Right forelimb (tissue), 1 donor: ENCODE results near the gene VSNL1.
"Not testable (repeated sequence)": the region's sequence is repeated elsewhere in the genome, so short reads cannot be mapped to it uniquely, and the experiment has no call there.

ENCODE experiments used
- DNase-seq: peaks from one replicate; pipeline ENCODE4 v3.0.0-alpha.2; 2018

VSNL1 gene

DNA sequence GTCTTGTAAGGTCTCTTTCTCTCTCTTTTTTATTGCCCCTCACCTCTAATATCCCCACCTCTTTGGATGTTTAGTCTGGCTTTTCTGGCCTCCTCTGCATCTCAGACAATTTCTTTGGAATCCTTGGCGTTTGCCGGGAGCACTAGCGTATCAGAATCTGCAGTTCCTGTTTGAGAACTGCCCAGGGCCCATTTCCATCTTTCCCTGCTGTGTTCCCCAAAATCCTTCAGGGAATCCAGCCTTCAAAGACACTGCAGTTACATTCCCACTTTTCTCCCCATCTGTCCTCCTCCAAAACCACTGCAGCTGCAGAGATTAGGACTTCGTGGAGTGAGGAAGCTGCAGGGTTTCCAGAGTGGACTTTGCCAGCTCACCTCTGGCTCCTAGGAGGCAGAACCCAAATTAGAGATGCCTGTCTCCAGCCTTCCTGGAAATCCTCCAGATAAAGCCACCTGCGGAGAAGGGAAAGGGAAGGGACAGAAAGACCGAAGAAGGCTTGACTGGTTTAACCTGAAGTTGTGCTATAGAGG is 2.7 kb downstream of the VSNL1 start:
- DNase-seq = no peak

DNA sequence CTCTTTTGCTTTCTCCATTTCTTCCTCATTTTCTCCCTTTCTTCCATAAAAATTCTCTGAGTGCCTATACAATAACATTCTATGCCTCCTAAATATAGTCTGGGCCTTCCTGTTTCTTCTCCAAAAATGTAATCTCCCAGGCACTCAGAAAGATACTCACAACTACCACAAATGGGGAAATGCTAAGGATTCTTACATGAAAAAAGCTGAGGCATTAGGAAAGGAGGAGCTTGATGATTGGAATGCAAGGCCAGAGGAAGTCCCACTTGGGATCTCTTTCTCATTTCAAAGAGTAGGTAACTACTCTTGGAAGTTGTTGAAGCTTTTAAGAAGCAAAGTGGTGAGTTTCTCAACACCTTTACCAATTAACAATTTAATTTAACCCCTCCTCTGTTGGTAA is 3.4 kb downstream of the VSNL1 start:
- no peak for DNase-seq

DNA sequence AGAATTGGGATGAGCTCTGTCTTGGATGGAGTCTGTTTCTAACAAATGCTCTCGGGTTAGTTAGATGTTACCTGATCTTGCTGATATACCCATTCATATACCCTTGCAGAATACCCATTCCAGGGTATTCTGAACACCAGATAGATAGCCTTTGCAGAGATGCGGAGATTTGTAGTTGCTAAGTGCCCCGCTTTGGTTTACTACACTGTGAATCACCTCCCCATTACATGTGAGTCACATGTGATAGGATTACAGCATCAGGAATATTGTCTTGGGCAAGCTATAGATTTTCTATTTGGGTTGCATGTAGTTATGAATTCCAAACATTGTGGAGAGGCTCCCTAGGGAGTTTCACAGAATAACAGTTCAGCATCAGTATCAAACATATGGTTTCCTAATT is 3.8 kb downstream of the VSNL1 start:
- no peak for DNase-seq

DNA sequence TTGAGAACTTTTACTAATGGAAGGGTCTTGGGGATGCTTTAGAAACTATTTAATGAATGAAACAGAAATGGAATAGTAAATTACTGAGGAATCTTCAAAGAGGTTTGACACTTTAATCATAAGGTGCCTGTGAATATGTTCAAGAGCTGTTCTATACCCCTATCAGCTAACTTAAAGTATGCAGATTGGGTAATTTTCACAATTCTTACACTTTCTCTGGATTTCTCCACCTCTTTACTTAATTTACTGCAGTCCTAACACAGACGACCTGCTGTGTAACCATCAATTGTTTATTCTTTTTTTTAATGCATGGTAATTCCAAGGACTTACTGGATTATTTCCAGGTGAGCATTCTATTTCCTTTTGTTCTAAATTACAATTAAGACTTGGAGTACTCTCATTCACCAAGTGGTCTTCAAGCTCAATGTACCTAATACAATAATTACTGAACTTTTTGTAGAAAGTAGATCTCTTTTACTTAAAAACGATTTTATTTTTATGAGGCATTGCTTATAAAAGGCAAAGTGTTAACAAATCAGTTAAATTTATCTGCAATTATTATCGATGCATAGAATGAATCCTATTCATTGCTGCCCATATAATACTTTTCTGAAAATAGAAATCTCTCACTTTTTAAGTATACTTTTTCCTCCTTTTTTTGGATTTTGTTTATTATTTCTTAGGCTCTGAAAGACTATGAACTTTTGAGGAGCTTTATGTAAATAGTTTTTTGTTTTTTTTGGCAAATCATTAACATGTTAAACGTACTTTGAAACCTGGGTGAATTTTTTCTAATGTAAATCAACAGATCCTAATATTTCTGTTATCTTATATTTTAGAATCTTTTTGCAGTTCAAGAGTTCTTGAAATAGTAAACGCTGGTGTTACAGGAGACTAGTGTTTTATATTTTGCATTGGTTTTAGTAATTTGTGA is 5.5 kb downstream of the VSNL1 start:
- no peak for DNase-seq

GRCh38 chr2:17547237-17547636 is 6.7 kb downstream of the VSNL1 start:
- no peak for DNase-seq

GRCh38 chr2:17547737-17548136 is 7.2 kb downstream of the VSNL1 start:
- DNase-seq = no peak

- no peak for DNase-seq
Measured at GRCh38 chr2:17550907-17551306, 10.4 kb downstream of the VSNL1 start.

GRCh38 chr2:17555150-17555549 is 14.7 kb downstream of the VSNL1 start:
- DNase-seq = no peak

- no peak for DNase-seq
Measured at GRCh38 chr2:17557596-17557995, 17.1 kb downstream of the VSNL1 start.

DNA sequence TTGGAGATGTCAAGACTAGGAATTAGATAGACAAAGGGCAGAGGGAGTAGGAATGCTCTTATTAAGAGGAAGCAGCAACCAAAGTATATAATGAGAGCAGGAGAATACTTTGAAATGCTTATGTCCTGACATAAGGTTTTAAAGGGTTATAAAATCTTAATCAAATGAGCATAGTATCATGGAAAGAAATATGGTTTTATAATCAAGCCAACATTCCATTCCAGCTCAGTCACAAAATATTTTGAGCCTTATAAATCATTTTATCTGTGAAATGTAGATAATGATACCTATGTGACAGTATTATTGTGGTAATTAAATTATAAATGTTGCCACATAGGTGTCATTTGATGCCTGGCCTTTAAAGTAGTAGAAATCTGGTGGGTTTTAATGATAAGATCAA is 17.6 kb downstream of the VSNL1 start:
- DNase-seq = no peak

DNA sequence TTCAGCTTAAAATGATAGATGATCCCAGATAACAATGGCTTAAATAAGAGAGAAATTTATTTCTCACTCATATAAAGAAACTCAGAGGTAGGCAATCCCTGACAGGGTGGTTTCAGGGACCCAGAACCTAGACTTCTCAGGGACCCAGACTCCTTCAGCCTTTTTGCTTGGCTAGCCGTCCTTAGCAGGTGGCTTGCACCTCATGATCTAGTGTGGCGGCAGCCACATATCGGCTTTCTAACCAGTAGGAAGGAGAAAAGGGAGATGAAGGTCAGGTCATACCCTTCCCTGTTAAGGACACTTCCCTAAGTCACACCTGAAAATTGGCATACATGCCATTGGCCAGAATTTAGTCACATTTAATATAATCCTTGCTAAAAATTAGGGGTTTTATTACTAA is 18.4 kb downstream of the VSNL1 start:
- DNase-seq = no peak

DNA sequence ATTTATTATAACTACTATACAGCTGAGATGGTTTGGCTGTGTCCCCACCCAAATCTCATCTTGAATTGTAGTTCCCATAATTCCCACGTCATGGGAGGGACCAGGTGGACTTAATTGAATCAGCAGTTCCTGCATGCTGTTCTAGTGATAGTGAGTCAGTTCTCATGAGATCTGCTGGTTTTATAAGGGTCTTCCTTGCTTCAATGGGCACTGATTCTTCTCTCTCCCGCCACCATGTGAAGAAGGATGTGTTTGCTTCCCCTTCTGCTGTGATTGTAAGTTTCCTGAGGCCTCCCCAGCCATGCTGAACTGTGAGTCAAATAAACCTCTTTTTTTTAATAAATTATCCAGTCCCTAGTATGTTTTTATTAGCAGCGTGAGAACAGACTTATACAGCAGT is 25.2 kb downstream of the VSNL1 start:
- DNase-seq = not testable (repeated sequence)

- DNase-seq = no peak
Measured at GRCh38 chr2:17571681-17572080, 31.2 kb downstream of the VSNL1 start.

DNA sequence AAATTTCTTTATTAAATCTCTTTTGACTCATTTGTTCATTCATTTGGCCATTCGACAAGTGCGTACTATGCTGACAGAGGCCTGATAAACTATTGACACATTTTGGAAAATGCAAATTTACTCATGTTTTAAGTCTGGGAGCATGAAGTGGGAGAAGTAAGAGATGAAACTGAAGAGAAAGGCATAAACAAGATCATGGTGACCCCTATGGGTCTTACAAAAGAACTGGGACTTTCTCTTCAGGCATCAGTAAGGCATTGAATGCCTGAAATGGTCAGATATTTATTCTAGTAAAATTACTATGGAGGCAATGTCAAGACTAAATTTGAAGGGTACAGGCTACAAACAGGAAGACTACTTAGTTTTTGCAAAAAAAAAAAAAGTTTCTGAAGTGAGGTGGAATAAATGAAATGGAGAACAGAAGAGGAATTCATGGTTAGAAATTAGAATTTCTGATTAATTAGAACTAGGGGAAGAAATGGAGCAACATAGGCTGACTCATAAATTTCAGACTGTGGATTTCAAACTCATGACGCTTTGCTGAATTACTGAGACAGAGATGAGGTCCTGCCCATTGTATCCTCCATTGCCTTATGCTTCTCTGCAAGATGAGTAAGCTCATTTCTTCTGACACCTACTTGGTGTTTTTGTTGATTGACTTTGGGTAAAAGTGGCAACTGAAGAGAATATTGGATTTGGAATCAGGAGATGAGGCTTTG is 32.7 kb downstream of the VSNL1 start:
- DNase-seq = no peak

DNA sequence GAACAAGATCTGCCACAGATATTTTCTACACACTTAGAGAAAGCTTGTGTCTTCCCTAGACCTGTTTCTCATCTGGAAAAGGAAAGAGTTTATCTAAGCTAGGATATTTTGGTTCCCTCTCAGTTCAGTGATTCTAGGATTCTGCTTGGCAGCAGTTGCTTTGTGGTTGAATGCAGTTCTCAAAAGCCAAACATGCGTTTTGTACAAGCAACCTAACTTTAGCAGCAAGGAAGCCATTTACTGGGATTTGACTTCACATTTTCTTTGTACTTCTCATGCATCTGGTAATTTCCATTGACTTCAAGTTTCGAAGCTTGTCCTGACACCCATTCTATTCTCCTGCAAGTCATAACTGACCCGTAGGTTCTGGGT is 33.3 kb downstream of the VSNL1 start:
- DNase-seq = no peak

DNA sequence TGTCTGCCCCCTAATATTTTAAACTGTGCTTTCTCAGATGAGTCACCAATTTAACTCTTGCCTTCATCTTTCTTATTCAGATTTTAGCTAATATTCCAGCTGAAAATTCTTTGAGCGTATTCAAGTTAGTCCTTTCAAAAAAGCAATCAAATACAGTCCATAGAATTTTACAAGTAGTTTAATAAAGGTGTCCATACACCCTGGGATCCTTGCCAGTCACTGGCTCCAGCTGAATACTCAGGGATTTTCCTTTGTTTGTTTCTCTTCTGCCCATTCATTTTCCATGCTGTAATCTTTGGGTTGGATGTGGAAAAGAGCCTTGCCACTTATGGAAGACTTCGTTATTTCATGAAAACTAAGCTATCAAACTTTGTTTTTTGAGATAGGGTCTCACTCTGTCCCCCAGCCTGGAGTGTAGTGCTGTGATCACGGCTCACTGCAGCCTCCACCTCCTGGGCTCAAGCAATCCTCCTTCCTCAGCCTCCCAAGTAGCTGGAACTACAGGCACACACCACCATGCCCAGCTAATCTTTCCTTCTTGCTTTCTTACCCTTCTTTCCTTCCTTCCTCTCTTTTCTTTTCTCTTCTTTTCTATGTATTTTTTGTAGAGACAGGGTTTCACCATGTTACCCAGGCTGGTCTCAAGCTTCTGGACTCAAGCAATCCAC is 34.0 kb downstream of the VSNL1 start:
- no peak for DNase-seq

- no peak for DNase-seq
Measured at GRCh38 chr2:17576802-17577201, 36.3 kb downstream of the VSNL1 start.

DNA sequence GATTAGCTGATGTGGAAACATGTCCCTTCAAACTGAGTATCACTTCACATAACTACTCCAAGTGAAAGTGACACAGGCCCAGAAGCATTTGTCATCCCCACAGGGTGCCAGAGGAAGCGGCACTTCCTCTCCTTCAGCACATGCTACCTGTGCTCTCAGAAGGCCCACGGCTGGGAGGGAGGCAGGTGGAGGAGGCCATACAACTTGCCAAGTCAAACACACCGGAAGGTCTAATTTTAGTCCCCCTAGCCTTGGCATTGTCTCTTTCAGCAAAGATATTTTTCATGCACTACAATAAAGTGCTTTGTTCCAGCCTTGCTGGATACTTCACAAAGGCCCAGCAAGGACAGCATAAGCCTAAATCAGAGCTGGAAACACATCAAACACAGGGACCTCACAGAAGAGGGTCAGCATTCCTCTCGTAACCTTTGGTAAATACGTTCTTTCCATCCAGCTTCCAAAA is 38.0 kb downstream of the VSNL1 start:
- DNase-seq = no peak

- no peak for DNase-seq
Measured at GRCh38 chr2:17579605-17580318, 39.3 kb downstream of the VSNL1 start.

DNA sequence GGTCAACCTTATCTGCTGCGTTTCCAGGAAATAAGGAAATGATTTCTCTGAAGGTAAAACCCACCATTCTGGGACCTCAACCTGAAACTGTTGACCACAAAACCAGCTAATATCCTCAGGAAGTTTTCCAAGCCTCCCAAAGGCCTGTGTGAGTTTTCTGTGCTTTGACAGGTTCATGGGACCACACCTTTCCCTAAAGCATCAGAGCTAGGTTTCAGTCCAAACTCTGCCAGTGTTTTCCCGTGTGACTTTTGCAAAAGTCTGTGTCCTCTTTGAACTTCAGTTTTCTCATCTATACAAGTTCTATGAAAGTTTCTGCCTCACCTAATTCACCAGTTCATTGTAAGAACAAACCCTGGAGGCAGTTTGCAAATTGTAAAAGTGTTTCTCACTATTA is 39.8 kb downstream of the VSNL1 start:
- DNase-seq = no peak

GRCh38 chr2:17581831-17582230 is 41.3 kb downstream of the VSNL1 start:
- DNase-seq = no peak

GRCh38 chr2:17583166-17583565 is 42.7 kb downstream of the VSNL1 start:
- DNase-seq = no peak

DNA sequence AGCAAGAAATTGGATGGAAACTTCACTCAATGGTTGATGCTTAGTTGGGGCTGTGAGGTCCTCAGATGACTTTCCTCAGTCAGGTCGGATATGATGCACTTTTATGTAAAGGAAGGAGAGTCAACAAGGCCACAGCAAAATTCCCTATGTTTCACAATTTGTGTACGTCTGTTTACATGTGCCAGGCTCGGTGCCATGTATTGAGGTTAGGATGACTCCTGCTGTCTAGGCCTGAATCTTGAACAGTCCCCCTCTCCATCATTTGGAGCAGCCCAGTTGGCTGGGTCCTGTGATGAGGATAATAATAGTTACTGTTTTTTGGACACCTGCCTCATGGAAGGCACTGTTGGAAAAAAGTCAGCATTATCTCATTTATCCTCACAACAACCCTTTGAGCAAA is 43.1 kb downstream of the VSNL1 start:
- DNase-seq = no peak
